CD8-positive, alpha-beta memory T cell (primary cell): Measurements from ENCODE around the gene ARHGAP26. TPM values are rescaled to one million over a fixed set of nuclear protein-coding genes. Genes with fewer than 3 reads are reported as not detected.

Source experiments
- CTCF ChIA-PET: fragments of 350-600 bp; sonication (Branson Sonifier 250); formaldehyde crosslinking; loops from one replicate; lab custom pipeline; 2021; ENCODE audit warnings: antibody characterized with exemption; lab: Charles Lee
- POLR2A ChIA-PET: fragments of 350-600 bp; sonication (Branson Sonifier 250); formaldehyde crosslinking; loops from one replicate; lab custom pipeline; 2021; ENCODE audit warnings: antibody characterized with exemption; lab: Charles Lee
- DNase-seq, 5 donors: peaks; one replicate each; pipeline versions ENCODE4 v3.0.0 to v3.0.0-alpha.2; 2020 to 2022; ENCODE audit warnings: mixed read lengths in 1 of 5
- H3K27ac ChIP-seq: one replicate; pipeline ENCODE4 v1.7.0; 2013; ENCODE audit warnings: low read depth, mild to moderate bottlenecking, low read length, moderate library complexity
- H3K27me3 ChIP-seq: 2 replicates; pipeline ENCODE4 v1.7.0; 2013; ENCODE audit warnings: low read length, mild to moderate bottlenecking; ENCODE audit not compliant: insufficient read depth, poor library complexity, severe bottlenecking
- H3K36me3 ChIP-seq: 2 replicates; pipeline ENCODE4 v1.7.0; 2013; ENCODE audit warnings: mild to moderate bottlenecking, low read length, moderate library complexity; ENCODE audit not compliant: insufficient read depth
- H3K4me1 ChIP-seq: 2 replicates; pipeline ENCODE4 v1.7.0; 2013; ENCODE audit warnings: mild to moderate bottlenecking, low read length, moderate library complexity; ENCODE audit not compliant: insufficient read depth
- H3K4me3 ChIP-seq: 2 replicates; pipeline ENCODE4 v1.7.0; 2013; ENCODE audit warnings: mild to moderate bottlenecking, low read length
- H3K9me3 ChIP-seq: 2 replicates; pipeline ENCODE4 v1.7.0; 2013; ENCODE audit warnings: mild to moderate bottlenecking, low read length
- H3K27ac Mint-ChIP-seq, 8 donors: one replicate each; pipeline ENCODE4 v1.8.0; 2020 to 2021; ENCODE audit warnings: mixed read lengths in 8 of 8, mild to moderate bottlenecking in 6 of 8, inconsistent platforms in 3 of 8, moderate library complexity in 3 of 8
- H3K27me3 Mint-ChIP-seq, 2 donors: one replicate each; pipeline ENCODE4 v1.8.0; 2020 to 2021; ENCODE audit warnings: mixed read lengths in 2 of 2, mild to moderate bottlenecking in 1 of 2, moderate library complexity in 1 of 2
- H3K36me3 Mint-ChIP-seq, 3 donors: one replicate each; pipeline ENCODE4 v1.8.0; 2020 to 2021; ENCODE audit warnings: mixed read lengths in 3 of 3, inconsistent platforms in 1 of 3, mild to moderate bottlenecking in 1 of 3
- H3K4me1 Mint-ChIP-seq, 3 donors: one replicate each; pipeline ENCODE4 v1.8.0; 2020 to 2021; ENCODE audit warnings: mixed read lengths in 3 of 3, inconsistent platforms in 1 of 3, mild to moderate bottlenecking in 1 of 3
- H3K4me3 Mint-ChIP-seq, 7 donors: one replicate each; pipeline ENCODE4 v1.8.0; 2020 to 2021; ENCODE audit warnings: mixed read lengths in 7 of 7, mild to moderate bottlenecking in 6 of 7, moderate library complexity in 4 of 7, inconsistent platforms in 2 of 7
- H3K9me3 Mint-ChIP-seq, 5 donors: one replicate each; pipeline ENCODE4 v1.8.0; 2020 to 2022; ENCODE audit warnings: mixed read lengths in 5 of 5, mild to moderate bottlenecking in 3 of 5, moderate library complexity in 2 of 5, inconsistent platforms in 1 of 5
- polyA plus RNA-seq: library from polyadenylated mRNA; unstranded; fragments of 300-500 nt; fragmentation: Illumina TruSeq; gene quantifications from one replicate; pipeline ENCODE4 v1.2.3, GENCODE V29; 2021
- total RNA-seq, 2 experiments: library from RNA; stranded (reverse); gene quantifications; one replicate each; pipeline ENCODE4 v1.2.3, GENCODE V29; 2021

The ARHGAP26 gene
- total and polyA plus RNA-seq, 3 experiments from 2014 or later = 16.7 to 37.1 (median 19.7) TPM

DNA sequence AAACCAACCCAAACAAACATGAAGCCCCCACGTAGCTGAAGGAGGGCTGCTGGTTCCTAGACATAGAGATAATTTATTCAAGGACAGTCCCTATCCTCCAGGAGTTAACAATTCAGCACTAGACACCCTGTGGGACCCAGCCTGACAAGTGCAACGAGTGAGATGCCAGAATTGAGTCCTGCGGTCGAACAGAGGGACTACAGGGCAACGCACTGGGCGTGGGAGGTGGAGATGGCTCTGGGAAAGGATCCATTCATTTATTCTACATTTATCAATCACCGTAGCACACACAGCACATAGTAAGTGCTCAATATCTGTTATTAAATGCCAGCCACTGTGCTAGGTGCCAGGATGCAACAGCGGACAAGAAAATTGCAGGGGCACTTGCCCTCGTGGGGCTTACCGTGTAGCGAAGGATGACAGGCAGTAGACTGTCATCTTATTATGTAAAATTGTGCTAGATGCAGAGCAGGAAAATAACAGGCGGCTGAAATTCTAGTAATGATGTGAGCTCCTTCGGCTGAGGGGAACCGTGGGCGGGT lies 855 bp upstream of the ARHGAP26 start:
- ChIA-PET CTCF (interaction anchor here (0.7 to 8.3 kb wide), 15 partner anchors 14 to 120 kb away, joined by 3 to 98 read pairs (median 13); no protein-coding TSS in a partner anchor), POLR2A (interaction anchor here (0.7 to 3.5 kb wide), 9 partner anchors 14 to 98 kb away, joined by 3 to 39 read pairs (median 4); no protein-coding TSS in a partner anchor)
- Histone ChIP-seq H3K27me3 (no peaks in the 10 kb centered on the region), H3K4me1 (peaks cover 29% of the 10 kb centered on the region), H3K4me3 (peak overlapping the region; percentile 89), H3K36me3 (no peaks in the 10 kb centered on the region), H3K9me3 (no peaks in the 10 kb centered on the region), H3K27ac (no peak overlapping the region)
- DNase-seq = no peak
- peak overlapping the region; percentile 83 to 98 (median 96) for H3K27ac Mint-ChIP-seq
- peak overlapping the region; percentile 93 to 98 (median 96) for H3K4me3 Mint-ChIP-seq
- no peaks in the 10 kb centered on the region for H3K27me3 Mint-ChIP-seq
- H3K9me3 Mint-ChIP-seq = no peaks in the 10 kb centered on the region
- H3K4me1 Mint-ChIP-seq = peaks cover 34 to 41% (median 38%) of the 10 kb centered on the region in 3 donors
- H3K36me3 Mint-ChIP-seq = peaks cover 0 to 10% (median 0%) of the 10 kb centered on the region in 3 donors

DNA sequence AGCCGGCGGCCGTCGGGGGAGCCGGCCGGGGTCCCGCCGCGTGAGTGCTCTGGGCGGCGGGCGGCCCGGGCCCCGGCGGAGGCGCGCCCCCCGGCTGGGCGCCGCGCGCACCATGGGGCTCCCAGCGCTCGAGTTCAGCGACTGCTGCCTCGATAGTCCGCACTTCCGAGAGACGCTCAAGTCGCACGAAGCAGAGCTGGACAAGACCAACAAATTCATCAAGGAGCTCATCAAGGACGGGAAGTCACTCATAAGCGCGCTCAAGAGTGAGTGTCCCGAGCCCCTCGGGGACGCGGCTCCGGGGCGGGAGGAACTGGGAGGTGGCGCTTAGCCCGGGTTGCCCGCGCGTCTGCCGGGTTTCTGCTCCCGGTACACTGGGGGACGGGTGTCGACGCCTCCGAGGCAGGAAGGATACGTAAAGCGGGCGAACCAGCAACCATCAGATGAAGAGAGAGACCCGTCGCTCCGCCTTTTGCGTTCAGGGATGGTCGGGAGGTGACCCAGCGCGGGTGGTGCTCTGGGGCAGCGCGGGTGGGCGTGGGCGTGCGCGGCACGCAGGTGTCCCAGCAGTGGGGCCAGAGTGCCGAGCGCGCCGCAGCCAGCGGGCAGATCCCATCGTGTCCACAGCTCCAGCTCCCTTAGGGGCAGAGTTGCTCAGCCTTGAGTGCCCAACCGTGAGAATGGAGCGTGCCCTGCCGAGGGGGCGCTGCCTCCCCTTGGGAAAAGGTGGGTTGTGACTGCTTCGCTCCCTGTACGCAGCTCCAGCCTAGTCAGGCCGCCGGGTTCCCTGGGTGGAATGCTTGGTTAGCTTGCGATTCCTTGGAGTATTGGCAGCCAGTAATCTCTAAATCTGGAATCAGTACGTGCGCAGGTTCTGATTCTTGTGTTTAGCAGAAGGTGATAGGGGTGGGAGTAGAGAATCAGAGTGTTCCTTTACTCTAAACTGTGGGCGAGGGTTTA lies 753 bp downstream of the ARHGAP26 start:
- peaks cover 0 to 10% (median 0%) of the 10 kb centered on the region in 3 donors for H3K36me3 Mint-ChIP-seq
- peak overlapping the region; percentile 83 to 96 (median 93) for H3K27ac Mint-ChIP-seq
- H3K4me3 Mint-ChIP-seq = peak overlapping the region; percentile 92 to 98 (median 96)
- Histone ChIP-seq H3K27ac (peak overlapping the region; percentile 75), H3K9me3 (no peaks in the 10 kb centered on the region), H3K27me3 (no peaks in the 10 kb centered on the region), H3K4me3 (peak overlapping the region; percentile 89), H3K36me3 (no peaks in the 10 kb centered on the region), H3K4me1 (peaks cover 33% of the 10 kb centered on the region)
- DNase-seq = peak; percentile 49 to 80 (median 71)
- peaks cover 46 to 54% (median 52%) of the 10 kb centered on the region in 3 donors for H3K4me1 Mint-ChIP-seq
- H3K27me3 Mint-ChIP-seq = no peaks in the 10 kb centered on the region
- ChIA-PET CTCF (interaction anchor here (0.7 to 8.3 kb wide), 24 partner anchors 9 to 118 kb away, joined by 3 to 98 read pairs (median 6); no protein-coding TSS in a partner anchor), POLR2A (interaction anchor here (0.6 to 3.5 kb wide), 13 partner anchors 10 to 232 kb away, joined by 3 to 39 read pairs (median 4); no protein-coding TSS in a partner anchor)
- H3K9me3 Mint-ChIP-seq = no peaks in the 10 kb centered on the region

DNA sequence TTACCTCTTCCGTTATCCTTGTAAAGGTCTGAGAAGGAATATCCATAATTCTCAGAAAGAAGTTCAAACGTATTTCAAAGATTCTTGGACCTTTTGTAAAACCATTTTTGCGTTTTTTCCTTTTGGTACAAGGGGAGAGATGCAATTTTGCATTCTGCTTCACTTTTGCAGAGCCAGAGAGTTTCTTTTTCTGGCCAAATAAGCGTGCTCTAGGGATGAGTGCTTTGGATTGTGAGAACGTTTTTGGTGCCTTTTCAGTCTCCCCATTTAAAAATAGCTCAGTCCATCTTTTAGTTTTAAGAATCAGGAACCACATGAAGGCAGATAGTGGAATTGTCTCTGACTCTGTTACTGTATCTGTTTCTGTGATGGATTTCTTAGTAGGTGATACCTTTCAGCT lies 1.5 kb downstream of the ARHGAP26 start:
- no peaks in the 10 kb centered on the region for H3K36me3 ChIP-seq
- no peak for DNase-seq
- H3K27ac ChIP-seq = no peak overlapping the region
- ChIA-PET POLR2A (interaction anchor here (1.3 to 3.5 kb wide), 6 partner anchors 9 to 56 kb away, joined by 3 to 39 read pairs (median 12); no protein-coding TSS in a partner anchor), CTCF (interaction anchor here (1.0 to 8.3 kb wide), 11 partner anchors 11 to 118 kb away, joined by 3 to 98 read pairs (median 13); no protein-coding TSS in a partner anchor)
- Mint-ChIP-seq H3K9me3 (no peaks in the 10 kb centered on the region), H3K36me3 (peaks cover 0 to 10% (median 0%) of the 10 kb centered on the region in 3 donors), H3K4me1 (peaks cover 52 to 61% (median 57%) of the 10 kb centered on the region in 3 donors), H3K27ac (peak overlapping the region; percentile 79 to 95 (median 90)), H3K27me3 (no peaks in the 10 kb centered on the region), H3K4me3 (peak overlapping the region; percentile 92 to 98 (median 96))
- H3K9me3 ChIP-seq = no peaks in the 10 kb centered on the region
- peak overlapping the region; percentile 89 for H3K4me3 ChIP-seq
- H3K27me3 ChIP-seq = no peaks in the 10 kb centered on the region
- H3K4me1 ChIP-seq = peaks cover 33% of the 10 kb centered on the region

DNA sequence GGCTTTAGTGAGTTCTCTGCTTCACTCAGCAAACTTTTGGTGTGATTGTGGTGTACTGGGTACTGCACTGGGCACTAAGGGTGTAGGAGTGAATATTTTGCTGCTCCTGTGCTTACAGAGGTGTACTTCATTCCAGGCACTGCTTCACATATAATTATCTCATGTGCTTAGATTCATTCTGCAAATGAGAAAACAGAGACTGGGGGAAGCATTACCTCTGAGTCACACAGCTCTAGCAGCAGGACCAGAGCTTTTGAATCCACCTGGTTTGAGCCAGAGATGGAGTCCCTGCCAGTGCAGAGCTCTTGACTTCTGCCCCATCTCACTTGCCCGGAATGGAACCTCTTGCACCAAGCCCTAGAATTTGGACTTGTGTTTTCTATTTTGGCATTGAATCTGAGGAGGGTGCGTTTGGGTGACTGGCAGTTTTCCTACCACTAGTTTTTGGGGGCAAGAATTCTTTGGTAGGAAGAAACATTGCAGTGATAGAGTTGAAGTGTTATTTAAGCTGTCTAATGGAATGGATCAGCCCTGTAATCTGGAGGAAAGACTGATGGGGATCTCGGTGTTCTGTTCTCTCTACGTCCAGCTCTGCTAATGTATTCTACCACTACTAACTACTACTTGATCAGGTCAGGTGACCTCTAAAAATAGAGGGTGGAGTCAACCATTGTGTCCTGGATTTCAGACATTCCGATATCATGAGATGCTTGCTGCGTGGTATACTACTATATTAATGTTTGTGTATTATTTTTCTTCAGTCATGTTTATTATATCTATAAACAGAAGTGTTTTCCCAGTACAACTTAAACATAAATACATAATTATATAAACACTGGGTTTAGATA lies 2.5 kb downstream of the ARHGAP26 start:
- H3K27me3 Mint-ChIP-seq = no peaks in the 10 kb centered on the region

GRCh38 chr5:142777099-142777498 lies 6.9 kb downstream of the ARHGAP26 start:
- Mint-ChIP-seq H3K4me3 (no peak overlapping the region), H3K4me1 (peaks cover 85 to 91% (median 90%) of the 10 kb centered on the region in 3 donors), H3K27me3 (no peaks in the 10 kb centered on the region), H3K27ac (peak overlapping the region in 1 of 8 donors; percentile 10), H3K9me3 (no peaks in the 10 kb centered on the region), H3K36me3 (no peaks in the 10 kb centered on the region)
- no peak overlapping the region for H3K4me3 ChIP-seq
- H3K36me3 ChIP-seq = no peaks in the 10 kb centered on the region
- POLR2A ChIA-PET = no interaction called here
- H3K27me3 ChIP-seq = no peaks in the 10 kb centered on the region
- H3K4me1 ChIP-seq = peaks cover 39% of the 10 kb centered on the region
- CTCF ChIA-PET = no interaction called here
- H3K27ac ChIP-seq = no peak overlapping the region
- DNase-seq = no peak
- no peaks in the 10 kb centered on the region for H3K9me3 ChIP-seq

More for the DNA sequence above, 2.5 kb downstream of the ARHGAP26 start:
- Mint-ChIP-seq H3K4me1 (peaks cover 61 to 71% (median 67%) of the 10 kb centered on the region in 3 donors), H3K9me3 (no peaks in the 10 kb centered on the region), H3K27ac (peak overlapping the region in 7 of 8 donors; percentile 59 to 95 (median 90)), H3K4me3 (peak overlapping the region; percentile 92 to 98 (median 96)), H3K36me3 (peaks cover 0 to 10% (median 0%) of the 10 kb centered on the region in 3 donors)
- no peaks in the 10 kb centered on the region for H3K36me3 ChIP-seq
- peaks cover 33% of the 10 kb centered on the region for H3K4me1 ChIP-seq
- H3K9me3 ChIP-seq = no peaks in the 10 kb centered on the region
- no peak for DNase-seq
- H3K27me3 ChIP-seq = no peaks in the 10 kb centered on the region
- CTCF ChIA-PET = interaction anchor here (0.9 to 8.3 kb wide), 9 partner anchors 10 to 108 kb away, joined by 3 to 98 read pairs (median 5); no protein-coding TSS in a partner anchor
- POLR2A ChIA-PET = interaction anchor here (1.1 to 3.5 kb wide), 3 partner anchors 8 to 59 kb away, joined by 3 to 39 read pairs (median 9); no protein-coding TSS in a partner anchor
- no peak overlapping the region for H3K4me3 ChIP-seq
- no peak overlapping the region for H3K27ac ChIP-seq

DNA sequence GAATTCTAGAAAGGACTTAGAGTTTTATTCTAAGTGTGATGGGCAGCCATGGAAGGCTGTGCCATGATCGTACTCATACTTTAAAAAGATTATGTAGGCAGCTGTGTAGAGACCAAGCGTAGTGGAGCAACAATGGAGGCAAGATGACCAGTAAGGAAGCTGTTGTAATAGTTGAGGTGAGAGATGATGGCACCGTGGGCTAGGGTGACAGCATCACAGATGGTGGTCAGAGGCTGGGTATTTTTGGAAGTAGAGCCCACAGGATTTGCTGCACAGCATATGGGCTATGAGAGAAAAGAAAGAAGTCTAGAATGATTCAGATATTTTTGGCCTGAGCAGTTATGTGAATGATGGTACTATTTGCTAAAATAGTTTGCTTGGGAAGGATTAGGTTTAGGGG lies 7.7 kb downstream of the ARHGAP26 start:
- no peak for DNase-seq
- Histone ChIP-seq H3K27me3 (no peaks in the 10 kb centered on the region), H3K36me3 (no peaks in the 10 kb centered on the region), H3K4me3 (no peak overlapping the region), H3K9me3 (no peaks in the 10 kb centered on the region), H3K4me1 (peaks cover 39% of the 10 kb centered on the region), H3K27ac (no peak overlapping the region)
- H3K27me3 Mint-ChIP-seq = no peaks in the 10 kb centered on the region
- CTCF ChIA-PET = interaction anchor here (2.7 to 10.6 kb wide), 2 partner anchors 8 to 21 kb away, joined by 12 to 98 read pairs; partner anchors contain the start of gene ARHGAP26
- POLR2A ChIA-PET = no interaction called here
- H3K9me3 Mint-ChIP-seq = no peaks in the 10 kb centered on the region
- H3K36me3 Mint-ChIP-seq = no peaks in the 10 kb centered on the region
- peaks cover 85 to 91% (median 90%) of the 10 kb centered on the region in 3 donors for H3K4me1 Mint-ChIP-seq
- H3K4me3 Mint-ChIP-seq = peak overlapping the region in 1 of 7 donors; percentile 1
- peak overlapping the region in 3 of 8 donors; percentile 9 to 45 (median 15) for H3K27ac Mint-ChIP-seq
